CD4-positive, alpha-beta T cell treated with Interleukin-15 for 4 hours (primary cell): ENCODE data around the gene DHRS1.
A peak's percentile ranks its signal among the peaks of the same experiment; 100 is the strongest.
"Not testable (repeated sequence)": the region's sequence is repeated elsewhere in the genome, so short reads cannot be mapped to it uniquely, and the experiment has no call there.

Source experiments
- DNase-seq: peaks from one replicate; pipeline ENCODE4 v3.0.0-alpha.2; 2020; ENCODE audit warnings: low spot score

The DHRS1 gene

DNA sequence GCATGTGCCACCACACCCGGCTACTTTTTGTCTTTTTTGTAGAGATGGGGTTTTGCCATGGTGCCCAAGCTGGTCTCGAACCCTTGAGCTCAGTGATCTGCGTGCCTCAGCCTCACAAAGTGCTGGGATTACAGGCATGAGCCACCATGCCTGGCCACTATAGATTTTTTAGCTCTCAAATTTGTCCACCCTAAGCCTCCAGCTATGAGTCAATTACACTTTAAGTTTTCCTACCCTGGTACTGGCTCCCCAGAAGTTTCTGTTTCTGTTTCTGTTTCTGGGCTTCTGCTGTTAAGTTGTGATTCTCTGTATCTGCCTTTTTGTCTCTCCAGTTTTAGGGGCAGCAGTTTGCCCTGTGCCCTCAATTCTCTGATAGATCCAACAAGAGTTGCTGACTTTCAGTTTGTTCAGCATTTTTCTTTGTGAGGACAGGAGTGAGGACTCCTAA is 52.8 kb downstream of the DHRS1 start:
- peak; percentile 68 for DNase-seq

GRCh38 chr14:24245350-24245749 is 54.2 kb downstream of the DHRS1 start:
- DNase-seq, result not testable (repeated sequence)

- no peak for DNase-seq
These were observed 56.2 kb downstream of the DHRS1 start for GRCh38 chr14:24243336-24243836.

GRCh38 chr14:24241829-24242443 is 57.6 kb downstream of the DHRS1 start:
- DNase-seq, result peak; percentile 92
